ENCODE data around the gene COPG2. TPM values are rescaled to one million over a fixed set of nuclear protein-coding genes. Genes with fewer than 3 reads are reported as not detected.

Gene COPG2
- total RNA-seq: 10 to 100 TPM; 16.6 to 19.3 TPM
- 10 to 100 TPM; 42.4 to 50.3 (median 47.5) TPM for polyA plus RNA-seq (ENCODE audit: insufficient read length in 6 of 6)
- long read RNA-seq, donor 1, transcript COPG2-202 (24 exons, 3,134 nt): major isoform, 6 of 39 reads
- long read RNA-seq, donor 1, partial matches to known transcripts: 30 of 39 reads
- long read RNA-seq, donor 1, other reads (novel, unspliced or antisense): 0 of 39 reads
- long read RNA-seq, donor 2, partial matches to known transcripts: 9 of 13 reads
- long read RNA-seq, donor 2, other reads (novel, unspliced or antisense): 0 of 13 reads
- long read RNA-seq, donor 3, partial matches to known transcripts: 0 of 6 reads
- long read RNA-seq, donor 3, other reads (novel, unspliced or antisense): 0 of 6 reads
- long read RNA-seq, donor 4, partial matches to known transcripts: 1 of 1 reads
- long read RNA-seq, donor 4, other reads (novel, unspliced or antisense): 0 of 1 reads
- long read RNA-seq, donor 5, partial matches to known transcripts: 25 of 33 reads
- long read RNA-seq, donor 5, other reads (novel, unspliced or antisense): 0 of 33 reads
- long read RNA-seq, donor 6, transcript COPG2-202 (24 exons, 3,134 nt): major isoform, 6 of 9 reads
- long read RNA-seq, donor 6, partial matches to known transcripts: 0 of 9 reads
- long read RNA-seq, donor 6, other reads (novel, unspliced or antisense): 0 of 9 reads
- long read RNA-seq, donor 7, partial matches to known transcripts: 0 of 5 reads
- long read RNA-seq, donor 7, other reads (novel, unspliced or antisense): 0 of 5 reads
- long read RNA-seq, donor 8, transcript COPG2-202 (24 exons, 3,134 nt): major isoform, 6 of 10 reads
- long read RNA-seq, donor 8, partial matches to known transcripts: 0 of 10 reads
- long read RNA-seq, donor 8, other reads (novel, unspliced or antisense): 0 of 10 reads
- long read RNA-seq, donor 9: 0 reads
- long read RNA-seq, donor 10, partial matches to known transcripts: 0 of 2 reads
- long read RNA-seq, donor 10, other reads (novel, unspliced or antisense): 2 of 2 reads
- long read RNA-seq, donor 11, partial matches to known transcripts: 18 of 21 reads
- long read RNA-seq, donor 11, other reads (novel, unspliced or antisense): 0 of 21 reads
- long read RNA-seq, donor 12, transcript COPG2-202 (24 exons, 3,134 nt): major isoform, 5 of 15 reads
- long read RNA-seq, donor 12, partial matches to known transcripts: 9 of 15 reads
- long read RNA-seq, donor 12, other reads (novel, unspliced or antisense): 0 of 15 reads

DNA sequence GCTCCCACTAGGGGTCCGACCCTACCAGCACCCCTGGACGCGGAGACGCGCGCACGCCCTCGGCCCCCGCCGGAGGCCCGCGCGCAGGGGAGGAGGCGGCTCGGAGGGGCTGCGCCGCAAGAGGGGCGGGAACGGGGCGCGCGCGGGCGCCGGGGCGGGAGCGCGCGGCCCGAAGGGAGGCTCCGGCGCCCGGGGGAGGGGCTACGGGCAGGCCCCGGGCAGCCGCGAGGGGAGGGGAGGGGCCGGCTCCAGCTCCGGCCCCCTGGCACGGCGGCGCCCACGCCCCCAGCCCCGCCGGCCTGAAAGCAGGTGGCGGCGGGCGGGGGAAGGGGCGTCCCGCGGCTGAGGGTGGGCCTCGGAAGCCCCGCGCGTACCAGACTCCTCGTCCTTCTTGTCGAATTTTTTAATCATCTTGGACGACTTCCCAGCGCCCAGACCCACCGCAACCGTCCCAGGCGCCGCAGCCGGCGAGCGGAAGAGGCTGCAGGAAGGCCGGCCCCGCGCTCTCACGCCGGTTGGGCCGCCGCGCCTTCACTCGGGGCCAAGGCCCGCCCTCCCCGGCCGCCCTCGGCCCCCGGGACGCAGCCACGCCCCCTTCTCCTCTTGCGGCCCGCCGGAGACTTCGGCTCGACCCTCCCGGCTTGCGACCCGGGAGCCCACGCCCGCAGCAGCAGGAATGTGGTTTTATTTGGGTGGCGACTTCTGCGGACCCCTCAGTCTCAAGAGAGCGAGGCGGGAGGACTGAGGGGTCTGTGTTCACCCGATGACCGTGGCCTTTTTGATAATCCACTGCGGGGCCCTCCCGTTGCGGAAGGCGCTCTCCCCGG lies at the start of gene COPG2:
COPG2 (minus strand) TSS at position 491 of the 827 bp plus-strand sequence; CDS start at position 411, 80 bp downstream.
- H3K4me3 ChIP-seq: peak within 1 kb of the TSS; percentile 57 to 75
- no peaks in the 10 kb centered on the region for H3K27me3 ChIP-seq
- no peaks in the 10 kb centered on the region for H3K36me3 ChIP-seq
- peak; percentile 100 for ATAC-seq
- intact Hi-C loops (cut with DNase I): no loop called here
- peak; percentile 86 to 95 (median 92) for DNase-seq
- H3K9me3 ChIP-seq: no peaks in the 10 kb centered on the region
- TF ChIP-seq, protein P1, sequence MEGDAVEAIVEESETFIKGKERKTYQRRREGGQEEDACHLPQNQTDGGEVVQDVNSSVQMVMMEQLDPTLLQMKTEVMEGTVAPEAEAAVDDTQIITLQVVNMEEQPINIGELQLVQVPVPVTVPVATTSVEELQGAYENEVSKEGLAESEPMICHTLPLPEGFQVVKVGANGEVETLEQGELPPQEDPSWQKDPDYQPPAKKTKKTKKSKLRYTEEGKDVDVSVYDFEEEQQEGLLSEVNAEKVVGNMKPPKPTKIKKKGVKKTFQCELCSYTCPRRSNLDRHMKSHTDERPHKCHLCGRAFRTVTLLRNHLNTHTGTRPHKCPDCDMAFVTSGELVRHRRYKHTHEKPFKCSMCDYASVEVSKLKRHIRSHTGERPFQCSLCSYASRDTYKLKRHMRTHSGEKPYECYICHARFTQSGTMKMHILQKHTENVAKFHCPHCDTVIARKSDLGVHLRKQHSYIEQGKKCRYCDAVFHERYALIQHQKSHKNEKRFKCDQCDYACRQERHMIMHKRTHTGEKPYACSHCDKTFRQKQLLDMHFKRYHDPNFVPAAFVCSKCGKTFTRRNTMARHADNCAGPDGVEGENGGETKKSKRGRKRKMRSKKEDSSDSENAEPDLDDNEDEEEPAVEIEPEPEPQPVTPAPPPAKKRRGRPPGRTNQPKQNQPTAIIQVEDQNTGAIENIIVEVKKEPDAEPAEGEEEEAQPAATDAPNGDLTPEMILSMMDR (IDR thresholded peaks at IDR 0.05): no peak
- peaks cover 0 to 17% of the 10 kb centered on the region in 2 donors for H3K4me1 ChIP-seq
- peak within 1 kb of the TSS; percentile 80 to 88 for H3K27ac ChIP-seq

DNA sequence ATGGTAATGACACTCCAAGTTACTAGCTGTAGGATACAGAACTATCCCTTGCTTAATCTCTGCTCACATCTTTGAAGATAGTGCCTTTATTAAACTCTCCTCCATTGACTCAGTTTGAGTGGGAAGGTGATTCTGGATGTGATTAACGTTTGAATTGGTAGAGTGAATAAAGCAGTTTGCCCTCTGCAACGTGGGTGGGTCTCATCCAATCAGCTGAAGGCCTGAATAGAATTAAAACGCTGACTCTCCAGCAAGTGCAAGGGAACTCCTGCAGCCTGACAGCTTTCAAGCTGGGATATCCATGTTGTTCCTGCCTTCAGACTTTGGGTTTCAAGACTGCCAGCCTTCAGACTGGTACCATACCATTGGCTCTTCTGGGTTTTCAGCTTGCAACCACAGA lies 43.9 kb upstream of the COPG2 start:
- H3K4me3 ChIP-seq: no peak overlapping the region
- H3K27ac ChIP-seq: no peak overlapping the region
- no peak for ATAC-seq
- no peaks in the 10 kb centered on the region for H3K4me1 ChIP-seq
- TF ChIP-seq, protein P1 (IDR thresholded peaks at IDR 0.05): no peak
- H3K36me3 ChIP-seq: no peaks in the 10 kb centered on the region
- intact Hi-C loops (cut with DNase I): no loop called here
- DNase-seq: no peak
- no peaks in the 10 kb centered on the region for H3K9me3 ChIP-seq
- peaks cover 0 to 8% of the 10 kb centered on the region in 2 donors for H3K27me3 ChIP-seq

DNA sequence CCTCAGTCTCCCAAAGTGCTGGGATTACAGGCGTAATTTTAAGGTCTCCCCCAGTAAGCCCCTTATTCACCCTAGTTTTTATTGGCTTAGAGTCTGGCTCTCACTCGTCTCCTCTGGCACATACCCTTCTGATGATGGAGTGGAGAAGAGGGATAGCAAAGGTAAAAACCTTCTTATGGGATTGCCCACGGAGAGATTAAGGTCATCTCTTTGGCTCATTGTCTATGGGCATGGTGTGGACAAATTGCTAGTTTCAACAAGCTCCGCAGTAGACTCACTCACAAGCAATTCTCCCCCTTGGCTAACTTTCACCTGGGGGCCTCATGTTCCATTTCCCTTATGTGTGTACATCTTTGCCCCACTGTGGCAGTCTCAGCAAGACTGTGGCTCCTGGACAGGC lies 40.2 kb upstream of the COPG2 start:
- ATAC-seq (no peak), DNase-seq (no peak)
- TF ChIP-seq, protein P1 (IDR thresholded peaks at IDR 0.05): no peak
- Histone ChIP-seq H3K4me1 (no peaks in the 10 kb centered on the region), H3K4me3 (no peak overlapping the region), H3K36me3 (no peaks in the 10 kb centered on the region), H3K27me3 (peaks cover 0 to 8% of the 10 kb centered on the region in 2 donors), H3K9me3 (no peaks in the 10 kb centered on the region), H3K27ac (no peak overlapping the region)
- intact Hi-C loops (cut with DNase I): no loop called here

- Histone ChIP-seq H3K36me3 (no peaks in the 10 kb centered on the region), H3K4me3 (no peak overlapping the region), H3K4me1 (no peaks in the 10 kb centered on the region), H3K9me3 (no peaks in the 10 kb centered on the region), H3K27me3 (peaks cover 0 to 8% of the 10 kb centered on the region in 2 donors), H3K27ac (no peak overlapping the region)
- ATAC-seq (no peak), DNase-seq (no peak)
- intact Hi-C loops (cut with DNase I): no loop called here
- TF ChIP-seq, protein P1 (IDR thresholded peaks at IDR 0.05): no peak
Observed at GRCh38 chr7:130708001-130708400, 39.5 kb upstream of the COPG2 start.
